KOPT-K1 (cell line): ENCODE results near the gene XPOT.
A peak's percentile ranks its signal among the peaks of the same experiment; 100 is the strongest.
"Not testable (repeated sequence)": the region's sequence is repeated elsewhere in the genome, so short reads cannot be mapped to it uniquely, and the experiment has no call there.

Experiments used
- H3K27ac ChIP-seq: fragments of 200-600 bp; sonication (generic); 2 replicates; pipeline ENCODE4 v1.5.1; 2016; ENCODE audit warnings: antibody characterized with exemption, mild to moderate bottlenecking, low read depth, low read length; ENCODE audit not compliant: poor library complexity, severe bottlenecking
- H3K36me3 ChIP-seq: fragments of 200-600 bp; sonication (generic); 2 replicates; pipeline ENCODE4 v1.5.1; 2017; ENCODE audit warnings: antibody characterized with exemption, mild to moderate bottlenecking, low read length, moderate library complexity; ENCODE audit not compliant: insufficient read depth
- H3K9me3 ChIP-seq: fragments of 200-600 bp; sonication (generic); 2 replicates; pipeline ENCODE4 v1.5.1; 2017; ENCODE audit warnings: antibody characterized with exemption, low read length, mild to moderate bottlenecking; ENCODE audit not compliant: insufficient read depth, poor library complexity, severe bottlenecking

XPOT gene

DNA sequence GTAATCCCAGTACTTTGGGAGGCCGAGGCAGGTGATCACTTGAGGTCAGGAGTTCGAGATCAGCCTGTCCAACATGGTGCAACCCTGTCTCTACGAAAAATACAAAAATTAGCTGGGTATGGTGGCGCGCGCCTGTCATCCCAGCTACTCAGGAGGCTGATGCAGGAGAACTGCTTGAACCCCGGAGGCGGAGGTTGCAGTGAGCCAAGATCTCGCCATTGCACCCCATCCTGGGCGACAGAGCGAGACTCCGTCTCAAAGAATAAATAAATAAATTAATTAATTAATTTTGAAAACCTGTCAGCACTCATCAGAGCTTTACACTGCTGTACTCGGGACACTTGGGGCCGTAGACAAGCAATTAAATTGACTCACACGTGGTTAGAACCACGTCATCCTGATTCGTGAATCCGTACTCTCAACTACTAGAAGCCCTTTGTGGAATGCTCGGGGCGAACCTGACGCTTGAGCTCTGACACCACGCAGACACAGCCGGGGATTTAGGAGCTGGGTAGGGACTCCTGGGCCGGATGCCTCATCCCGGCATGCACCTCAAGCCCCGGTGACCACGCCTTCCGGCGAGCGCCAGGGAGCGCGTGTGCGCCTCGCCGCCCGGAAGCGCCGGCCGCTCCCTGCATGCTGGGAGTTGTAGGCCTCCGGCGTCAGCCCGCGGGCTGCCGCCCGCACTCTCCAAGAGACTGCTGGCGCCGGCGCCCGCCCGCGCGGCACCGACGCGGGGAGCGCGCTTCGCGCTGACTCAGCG is at the start of gene XPOT:
TSS of gene XPOT (plus strand) at position 686 of the 763 bp plus-strand sequence. CDS start 5,644 bp downstream, outside the sequence.
- peak within 1 kb of the TSS; percentile 92 for H3K27ac ChIP-seq
- no peaks in the 10 kb centered on the region for H3K9me3 ChIP-seq
- H3K36me3 ChIP-seq, result peaks cover 7% of the 10 kb centered on the region; the same call in 1 of the 2 replicates

GRCh38 chr12:64356209-64356608 is 48.0 kb upstream of the XPOT start:
- peaks cover 18% of the 10 kb centered on the region for H3K9me3 ChIP-seq
- H3K27ac ChIP-seq, H3K36me3 ChIP-seq: not testable (repeated sequence)

- H3K27ac ChIP-seq, H3K36me3 ChIP-seq, H3K9me3 ChIP-seq: not testable (repeated sequence)
Measured at GRCh38 chr12:64361173-64361572, 43.0 kb upstream of the XPOT start.

GRCh38 chr12:64362721-64363305 is 41.4 kb upstream of the XPOT start:
- no peak overlapping the region for H3K27ac ChIP-seq
- no peaks in the 10 kb centered on the region for H3K36me3 ChIP-seq
- no peaks in the 10 kb centered on the region for H3K9me3 ChIP-seq

- Histone ChIP-seq H3K36me3 (no peaks in the 10 kb centered on the region), H3K9me3 (peaks cover 21% of the 10 kb centered on the region), H3K27ac (no peak overlapping the region)
Measured at GRCh38 chr12:64383675-64384074, 20.5 kb upstream of the XPOT start.

GRCh38 chr12:64385019-64385418 is 19.2 kb upstream of the XPOT start:
- Histone ChIP-seq H3K36me3 (no peaks in the 10 kb centered on the region), H3K9me3 (peaks cover 16% of the 10 kb centered on the region), H3K27ac (peak overlapping the region; percentile 34)

DNA sequence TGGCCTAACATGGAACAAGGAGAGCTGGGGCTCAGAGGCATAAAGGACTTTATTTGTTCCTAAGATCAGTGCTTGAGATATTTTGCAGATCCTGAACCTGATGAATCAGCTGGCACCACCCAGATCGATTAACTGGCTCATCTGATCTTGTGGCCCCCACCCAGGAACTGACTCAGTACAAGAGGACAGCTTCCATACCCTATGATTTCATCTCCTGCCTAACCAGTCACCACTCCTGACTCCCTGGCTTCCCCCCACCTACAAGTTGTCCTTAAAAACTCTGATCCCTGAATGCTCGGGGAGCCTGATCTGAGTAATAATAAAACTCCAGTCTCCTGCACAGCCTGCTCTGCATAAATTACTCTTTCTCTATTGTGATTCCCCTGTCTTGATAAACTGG is 18.7 kb upstream of the XPOT start:
- Histone ChIP-seq H3K27ac (peak overlapping the region; percentile 34), H3K36me3 (no peaks in the 10 kb centered on the region), H3K9me3 (peaks cover 11% of the 10 kb centered on the region)

GRCh38 chr12:64387197-64387816 is 16.9 kb upstream of the XPOT start:
- H3K9me3 ChIP-seq, result no peaks in the 10 kb centered on the region
- H3K27ac ChIP-seq, result no peak overlapping the region
- no peaks in the 10 kb centered on the region for H3K36me3 ChIP-seq

DNA sequence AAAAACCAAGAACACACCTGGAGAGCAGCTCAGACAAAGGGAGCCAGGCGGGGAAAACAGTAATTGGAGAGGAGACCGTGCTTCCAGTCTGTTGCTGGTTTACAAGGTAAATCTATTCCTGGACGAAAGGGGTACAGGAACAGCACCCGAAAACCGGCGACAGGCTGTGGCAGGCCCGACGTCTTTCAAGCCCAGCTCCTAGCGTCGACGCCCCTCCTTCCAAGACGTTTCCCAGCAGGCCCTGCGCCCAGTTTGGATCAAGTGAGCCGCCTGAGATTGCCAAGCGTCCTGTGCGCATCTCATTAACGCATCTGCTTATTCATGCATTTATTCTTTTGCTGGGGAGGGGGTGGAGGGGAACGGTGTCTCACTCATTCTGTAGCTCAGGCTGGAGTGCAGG is 15.0 kb upstream of the XPOT start:
- no peak overlapping the region for H3K27ac ChIP-seq
- no peaks in the 10 kb centered on the region for H3K9me3 ChIP-seq
- H3K36me3 ChIP-seq, result no peaks in the 10 kb centered on the region

DNA sequence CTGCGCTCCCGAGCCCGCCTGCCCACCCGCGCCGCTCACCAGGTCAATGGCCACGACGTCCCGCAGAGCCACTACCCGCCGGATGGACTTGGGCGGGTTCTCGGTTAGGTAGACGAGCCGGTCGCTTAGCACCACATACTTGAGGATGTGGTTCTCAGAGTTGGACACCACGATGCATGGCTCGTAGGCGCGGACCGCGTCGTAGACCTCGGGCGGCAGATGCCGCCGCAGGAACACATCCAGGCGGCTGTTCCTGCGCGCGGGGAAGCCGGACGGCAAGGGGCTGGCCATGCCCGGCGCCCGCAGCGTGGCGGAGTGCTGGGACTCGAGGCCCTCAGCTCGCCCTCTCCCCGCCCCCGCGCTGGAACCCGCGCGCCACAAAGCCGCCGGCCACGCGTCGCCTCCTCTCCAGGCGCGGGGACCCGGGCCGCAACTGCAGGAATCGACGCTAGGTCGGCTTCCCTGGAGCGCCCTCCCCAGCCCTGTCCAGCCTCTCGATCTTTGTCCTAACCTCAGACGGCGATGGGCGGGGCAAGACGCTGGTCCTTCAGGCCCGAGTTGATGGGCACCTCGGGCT is 13.8 kb upstream of the XPOT start, which contains the start of gene C12orf56:
TSS of gene C12orf56 (minus strand) at position 484 of the 577 bp plus-strand sequence. CDS start at position 291, 193 bp downstream.
- Histone ChIP-seq H3K36me3 (no peaks in the 10 kb centered on the region), H3K27ac (no peak within 1 kb of the TSS)

GRCh38 chr12:64392221-64392620 is 12.0 kb upstream of the XPOT start:
- Histone ChIP-seq H3K27ac (no peak overlapping the region), H3K9me3 (no peaks in the 10 kb centered on the region), H3K36me3 (no peaks in the 10 kb centered on the region)

More for the DNA sequence above, 13.8 kb upstream of the XPOT start, which contains the start of gene C12orf56:
- no peaks in the 10 kb centered on the region for H3K9me3 ChIP-seq

DNA sequence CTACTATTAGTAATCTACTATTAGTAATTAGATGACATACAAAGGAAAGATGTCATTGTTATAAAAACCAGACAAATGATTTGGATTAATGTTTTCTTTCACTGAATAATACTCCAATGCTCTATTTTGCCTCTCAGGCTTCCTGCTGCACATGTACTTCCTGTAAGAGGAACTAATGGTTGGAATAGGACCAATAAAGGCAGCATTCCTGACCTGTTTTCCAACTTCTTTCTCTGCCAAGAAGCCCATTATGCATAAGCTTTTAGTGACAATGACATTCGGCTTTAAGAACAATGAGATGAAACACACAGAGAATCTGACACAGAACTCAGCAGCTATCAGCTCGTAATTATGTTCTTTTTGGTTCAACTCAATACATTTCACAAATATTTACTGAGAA is 8.5 kb upstream of the XPOT start:
- Histone ChIP-seq H3K9me3 (no peaks in the 10 kb centered on the region), H3K36me3 (no peaks in the 10 kb centered on the region), H3K27ac (no peak overlapping the region)

DNA sequence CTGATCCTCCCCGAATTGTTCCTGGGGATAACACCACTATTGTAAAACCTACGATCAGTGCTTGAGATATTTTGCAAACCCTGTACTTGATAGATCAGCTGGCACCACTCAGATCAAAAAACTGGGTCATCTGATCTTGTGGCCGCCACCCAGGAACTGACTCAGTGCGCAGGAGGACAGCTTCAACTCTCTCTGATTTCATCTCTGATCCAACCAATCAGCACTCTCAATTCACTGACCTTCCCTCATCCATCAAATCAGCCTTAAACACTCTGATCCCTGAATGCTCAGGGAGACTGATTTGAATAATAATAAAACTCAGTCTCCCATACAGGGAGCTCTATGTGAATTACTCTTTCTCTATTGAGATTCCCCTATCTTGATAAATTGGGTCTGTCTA is 4.2 kb upstream of the XPOT start:
- Histone ChIP-seq H3K27ac (no peak overlapping the region), H3K36me3 (no peaks in the 10 kb centered on the region), H3K9me3 (no peaks in the 10 kb centered on the region)

GRCh38 chr12:64402181-64402580 is 2.0 kb upstream of the XPOT start:
- Histone ChIP-seq H3K36me3 (no peaks in the 10 kb centered on the region), H3K9me3 (no peaks in the 10 kb centered on the region), H3K27ac (no peak overlapping the region)
